Endodermal cell (in vitro differentiated cells): ENCODE results near the gene LMF1. TPM values are rescaled to one million over a fixed set of nuclear protein-coding genes. Genes with fewer than 3 reads are reported as not detected.

ENCODE experiments used
- DNase-seq: peaks from one replicate; pipeline ENCODE4 v3.0.0-alpha.2; 2017
- H3K27ac ChIP-seq: 2 replicates; pipeline ENCODE4 v1.5.1; 2013; ENCODE audit warnings: mild to moderate bottlenecking, low read depth, low read length, moderate library complexity
- H3K27me3 ChIP-seq: 2 replicates; pipeline ENCODE4 v1.6.1; 2013; ENCODE audit warnings: mild to moderate bottlenecking, low read length, moderate library complexity; ENCODE audit not compliant: insufficient read depth, control insufficient read depth, poor library complexity, severe bottlenecking
- H3K36me3 ChIP-seq: 2 replicates; pipeline ENCODE4 v1.7.0; 2013; ENCODE audit warnings: mild to moderate bottlenecking, low read length, moderate library complexity; ENCODE audit not compliant: control insufficient read depth, insufficient read depth
- H3K4me1 ChIP-seq: one replicate; pipeline ENCODE4 v1.7.0; 2013; ENCODE audit warnings: low read length; ENCODE audit not compliant: control insufficient read depth, insufficient read depth
- H3K4me3 ChIP-seq: 2 replicates; pipeline ENCODE4 v1.5.1; 2013; ENCODE audit warnings: mild to moderate bottlenecking, low read length, moderate library complexity
- H3K9ac ChIP-seq: 2 replicates; pipeline ENCODE4 v1.6.1; 2013; ENCODE audit warnings: mild to moderate bottlenecking, low read length, moderate library complexity; ENCODE audit not compliant: poor library complexity, severe bottlenecking; ENCODE audit errors: extremely low read depth
- H3K9me3 ChIP-seq: 2 replicates; pipeline ENCODE4 v1.6.1; 2013; ENCODE audit warnings: mild to moderate bottlenecking, low read length, moderate library complexity; ENCODE audit not compliant: control insufficient read depth
- H3K27ac Mint-ChIP-seq: 2 replicates; pipeline ENCODE4 v1.8.0; 2020; ENCODE audit warnings: mixed read lengths
- H3K27me3 Mint-ChIP-seq: 2 replicates; pipeline ENCODE4 v1.8.0; 2021; ENCODE audit warnings: mild to moderate bottlenecking, mixed read lengths; ENCODE audit not compliant: insufficient read depth
- H3K36me3 Mint-ChIP-seq: 2 replicates; pipeline ENCODE4 v1.8.0; 2020; ENCODE audit warnings: low read depth, mixed read lengths
- H3K4me1 Mint-ChIP-seq: 2 replicates; pipeline ENCODE4 v1.8.0; 2020; ENCODE audit warnings: mixed read lengths
- H3K4me3 Mint-ChIP-seq: 2 replicates; pipeline ENCODE4 v1.8.0; 2020; ENCODE audit warnings: mild to moderate bottlenecking, moderate library complexity, mixed read lengths
- H3K9me3 Mint-ChIP-seq: 2 replicates; pipeline ENCODE4 v1.8.0; 2020; ENCODE audit warnings: mild to moderate bottlenecking, mixed read lengths
- CTCF ChIP-seq: fragments of 200-600 bp; sonication (generic); conservative IDR thresholded peaks from 2 replicates; pipeline ENCODE4 v1.5.0; 2021; ENCODE audit warnings: antibody characterized with exemption, mild to moderate bottlenecking
- WGBS, 2 experiments: methylation state at CpG; one replicate each; pipeline versions ENCODE4 v1.1.5 to v1.1.7; 2013; ENCODE audit warnings: missing lambda C conversion rate in 2 of 2, mixed read lengths in 1 of 2; ENCODE audit not compliant: insufficient coverage in 1 of 2, insufficient read length in 1 of 2; 5-methylcytosine and 5-hydroxymethylcytosine counted together
- total RNA-seq, 2 donors: library from RNA; stranded (reverse); fragmentation: NEBNext Ultra II Directional in 1 of 2; extraction: Animal tissue kit (Norgen Biotek cat#: 25700) in 1 of 2; gene quantifications; 2 replicates in 1 of 2; 3 replicates in 1 of 2; pipeline ENCODE4 v1.2.1, GENCODE V29; 2021

The LMF1 gene
- total RNA-seq, 2 donors from 2014 or later, result 13.7 to 15.1 TPM

- no peak overlapping the region for H3K9ac ChIP-seq
- H3K9me3 Mint-ChIP-seq, result peaks cover 15% of the 10 kb centered on the region
- H3K36me3 Mint-ChIP-seq, result peaks cover 19% of the 10 kb centered on the region
- peaks cover 11% of the 10 kb centered on the region for H3K4me1 Mint-ChIP-seq
- 94 to 95% methylated on average over 18 of the region's 18 CpGs for WGBS, 2 experiments
- no peak overlapping the region for H3K4me3 ChIP-seq
- DNase-seq, result no peak
- H3K27ac Mint-ChIP-seq, result no peak overlapping the region
- H3K27me3 ChIP-seq, result no peaks in the 10 kb centered on the region
- no peak for TF ChIP-seq CTCF
- peaks cover 3% of the 10 kb centered on the region for H3K27me3 Mint-ChIP-seq
- peaks cover 3% of the 10 kb centered on the region for H3K4me1 ChIP-seq
- peaks cover 4% of the 10 kb centered on the region for H3K9me3 ChIP-seq
- H3K36me3 ChIP-seq, result peaks cover 3% of the 10 kb centered on the region
- no peak overlapping the region for H3K27ac ChIP-seq
- no peak overlapping the region for H3K4me3 Mint-ChIP-seq
Observed at GRCh38 chr16:966035-966434, 4.7 kb downstream of the LMF1 start.

- H3K4me1 ChIP-seq, result peaks cover 3% of the 10 kb centered on the region
- H3K27ac ChIP-seq, result no peak overlapping the region
- Mint-ChIP-seq H3K27ac (no peak overlapping the region), H3K4me3 (no peak overlapping the region), H3K4me1 (peaks cover 11% of the 10 kb centered on the region), H3K27me3 (peaks cover 3% of the 10 kb centered on the region), H3K9me3 (peaks cover 15% of the 10 kb centered on the region), H3K36me3 (peaks cover 19% of the 10 kb centered on the region)
- no peak overlapping the region for H3K4me3 ChIP-seq
- peaks cover 4% of the 10 kb centered on the region for H3K9me3 ChIP-seq
- H3K27me3 ChIP-seq, result no peaks in the 10 kb centered on the region
- TF ChIP-seq CTCF, result no peak
- DNase-seq, result no peak
- H3K36me3 ChIP-seq, result peaks cover 3% of the 10 kb centered on the region
- no peak overlapping the region for H3K9ac ChIP-seq
- WGBS, 2 experiments, result 90 to 92% methylated on average over 4 of the region's 4 CpGs
Observed at GRCh38 chr16:965487-965886, 5.3 kb downstream of the LMF1 start.

- no peak overlapping the region for H3K27ac ChIP-seq
- TF ChIP-seq CTCF, result no peak
- peaks cover 4% of the 10 kb centered on the region for H3K9me3 ChIP-seq
- no peak overlapping the region for H3K27ac Mint-ChIP-seq
- H3K4me1 Mint-ChIP-seq, result peaks cover 11% of the 10 kb centered on the region
- no peaks in the 10 kb centered on the region for H3K27me3 ChIP-seq
- peaks cover 3% of the 10 kb centered on the region for H3K36me3 ChIP-seq
- no peak for DNase-seq
- no peak overlapping the region for H3K4me3 ChIP-seq
- H3K27me3 Mint-ChIP-seq, result peaks cover 3% of the 10 kb centered on the region
- no peak overlapping the region for H3K4me3 Mint-ChIP-seq
- H3K9me3 Mint-ChIP-seq, result peaks cover 15% of the 10 kb centered on the region
- peaks cover 19% of the 10 kb centered on the region for H3K36me3 Mint-ChIP-seq
- WGBS, 2 experiments, result 95% methylated on average over 13 of the region's 13 CpGs
- peaks cover 3% of the 10 kb centered on the region for H3K4me1 ChIP-seq
- no peak overlapping the region for H3K9ac ChIP-seq
Observed at GRCh38 chr16:965036-965395, 5.8 kb downstream of the LMF1 start.
